Measurements from ENCODE around the gene KRT81. TPM values are rescaled to one million over a fixed set of nuclear protein-coding genes. Genes with fewer than 3 reads are reported as not detected.

Gene KRT81
- total RNA-seq, 1 experiment from 2014 or later: 0.70 TPM

- Mint-ChIP-seq H3K27ac (no peak overlapping the region), H3K27me3 (ENCODE audit: low read depth) (no peaks in the 10 kb centered on the region), H3K4me1 (peaks cover 11% of the 10 kb centered on the region), H3K9me3 (no peaks in the 10 kb centered on the region), H3K4me3 (no peak overlapping the region), H3K36me3 (no peaks in the 10 kb centered on the region)
- ATAC-seq: no peak
- POLR2A ChIA-PET: interaction anchor here (0.7 kb wide), 1 partner anchor 582 kb away, joined by 4 read pairs; no protein-coding TSS in a partner anchor
- CTCF ChIA-PET: interaction anchor here (0.7 to 1.7 kb wide), 2 partner anchors 64 to 442 kb away, joined by 4 to 7 read pairs; no protein-coding TSS in a partner anchor
- TF ChIP-seq ZBTB43 (CRISPR knock-in tag; IDR thresholded peaks at IDR 0.05) (no peak), MYBL2 (CRISPR knock-in tag; IDR thresholded peaks at IDR 0.05) (no peak), ZNF671 (CRISPR knock-in tag; IDR thresholded peaks at IDR 0.05) (no peak), JAZF1 (CRISPR knock-in tag; IDR thresholded peaks at IDR 0.05) (no peak), MAX (CRISPR knock-in tag; IDR thresholded peaks at IDR 0.05) (no peak), CREB1 (CRISPR knock-in tag; IDR thresholded peaks at IDR 0.05) (no peak), GABPB1 (CRISPR knock-in tag; IDR thresholded peaks at IDR 0.05) (no peak), JUN (CRISPR knock-in tag; IDR thresholded peaks at IDR 0.05) (no peak), NR1H2 (CRISPR knock-in tag; IDR thresholded peaks at IDR 0.05) (no peak), E2F1 (CRISPR knock-in tag; IDR thresholded peaks at IDR 0.05) (no peak)
- DNase-seq (ENCODE audit: low spot score): no peak
These were observed 6.1 kb downstream of the KRT81 start for GRCh38 chr12:52285172-52285745.

DNA sequence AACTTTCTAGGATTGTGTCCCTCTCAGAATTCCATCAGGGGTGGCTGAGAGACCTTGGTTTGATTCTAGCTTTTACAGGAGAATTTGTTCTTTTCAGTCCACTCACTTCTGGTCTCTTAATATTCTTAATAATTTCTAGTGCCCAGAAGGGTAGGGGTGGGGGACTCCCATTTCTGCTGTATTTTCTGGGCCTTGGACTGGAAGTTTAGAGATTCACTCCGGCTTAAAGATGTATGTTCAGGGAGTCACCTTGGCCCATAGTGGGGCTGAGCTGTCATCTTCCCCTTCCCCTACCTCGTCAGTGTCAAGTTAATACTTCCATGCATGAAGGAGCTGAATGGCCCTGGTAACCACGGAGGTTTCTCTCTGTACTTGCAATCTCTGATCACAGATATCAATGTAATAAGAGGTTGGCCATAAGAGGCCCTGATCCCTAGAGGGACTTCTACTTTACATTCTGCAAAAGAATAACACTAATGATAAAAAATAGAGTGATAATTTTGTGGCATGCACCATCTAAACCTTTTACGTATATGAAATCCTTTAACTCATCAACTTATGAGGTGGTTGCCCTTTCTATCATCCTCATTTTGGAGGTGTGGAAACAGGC is 6.7 kb downstream of the KRT81 start:
- CTCF ChIA-PET: interaction anchor here (1.2 to 1.7 kb wide), 4 partner anchors 14 to 63 kb away, joined by 3 to 7 read pairs (median 6); no protein-coding TSS in a partner anchor
- DNase-seq (ENCODE audit: low spot score): no peak
- H3K27me3 Mint-ChIP-seq (ENCODE audit: low read depth): no peaks in the 10 kb centered on the region; the same call in 1 of the 2 replicates
- TF ChIP-seq ZNF416 (CRISPR knock-in tag; IDR thresholded peaks at IDR 0.05) (no peak), ETV6 (CRISPR knock-in tag; IDR thresholded peaks at IDR 0.05) (no peak), ZBTB21 (CRISPR knock-in tag; IDR thresholded peaks at IDR 0.05; ENCODE audit: borderline replicate concordance) (no peak), ZBTB43 (CRISPR knock-in tag; IDR thresholded peaks at IDR 0.05) (no peak), GRHL2 (CRISPR knock-in tag; IDR thresholded peaks at IDR 0.05; ENCODE audit: insufficient replicate concordance, severe bottlenecking) (no peak), ZNF423 (CRISPR knock-in tag; IDR thresholded peaks at IDR 0.05) (no peak), E2F5 (CRISPR knock-in tag; IDR thresholded peaks at IDR 0.05) (no peak), JUN (CRISPR knock-in tag; IDR thresholded peaks at IDR 0.05) (no peak), ZNF396 (CRISPR knock-in tag; IDR thresholded peaks at IDR 0.05; ENCODE audit: borderline replicate concordance) (no peak), MYBL2 (CRISPR knock-in tag; IDR thresholded peaks at IDR 0.05) (no peak), RORB (CRISPR knock-in tag; IDR thresholded peaks at IDR 0.05) (no peak), CBFB (CRISPR knock-in tag; IDR thresholded peaks at IDR 0.05; ENCODE audit: low read depth) (no peak), FOXJ3 (CRISPR knock-in tag; IDR thresholded peaks at IDR 0.05; ENCODE audit: borderline replicate concordance) (no peak), SP1 (CRISPR knock-in tag; conservative IDR thresholded peaks at IDR 0.05) (no peak), NR2C2 (CRISPR knock-in tag; IDR thresholded peaks at IDR 0.05) (no peak), SMAD3 (CRISPR knock-in tag; IDR thresholded peaks at IDR 0.05; ENCODE audit: borderline replicate concordance) (no peak)
- TF ChIP-seq, protein P1, sequence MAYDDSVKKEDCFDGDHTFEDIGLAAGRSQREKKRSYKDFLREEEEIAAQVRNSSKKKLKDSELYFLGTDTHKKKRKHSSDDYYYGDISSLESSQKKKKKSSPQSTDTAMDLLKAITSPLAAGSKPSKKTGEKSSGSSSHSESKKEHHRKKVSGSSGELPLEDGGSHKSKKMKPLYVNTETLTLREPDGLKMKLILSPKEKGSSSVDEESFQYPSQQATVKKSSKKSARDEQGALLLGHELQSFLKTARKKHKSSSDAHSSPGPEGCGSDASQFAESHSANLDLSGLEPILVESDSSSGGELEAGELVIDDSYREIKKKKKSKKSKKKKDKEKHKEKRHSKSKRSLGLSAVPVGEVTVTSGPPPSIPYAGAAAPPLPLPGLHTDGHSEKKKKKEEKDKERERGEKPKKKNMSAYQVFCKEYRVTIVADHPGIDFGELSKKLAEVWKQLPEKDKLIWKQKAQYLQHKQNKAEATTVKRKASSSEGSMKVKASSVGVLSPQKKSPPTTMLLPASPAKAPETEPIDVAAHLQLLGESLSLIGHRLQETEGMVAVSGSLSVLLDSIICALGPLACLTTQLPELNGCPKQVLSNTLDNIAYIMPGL (CRISPR knock-in tag; IDR thresholded peaks at IDR 0.05): no peak
- peaks cover 11% of the 10 kb centered on the region for H3K4me1 Mint-ChIP-seq
- no peak overlapping the region for H3K27ac Mint-ChIP-seq
- POLR2A ChIA-PET: interaction anchor here (0.7 kb wide), 1 partner anchor 583 kb away, joined by 4 read pairs; no protein-coding TSS in a partner anchor
- H3K9me3 Mint-ChIP-seq: no peaks in the 10 kb centered on the region
- no peaks in the 10 kb centered on the region for H3K36me3 Mint-ChIP-seq
- ATAC-seq: no peak
- H3K4me3 Mint-ChIP-seq: no peak overlapping the region

All from WTC11 (cell line).